CMK (cell line): Measurements from ENCODE around the gene ZIC2.
"Not testable (repeated sequence)": the region's sequence is repeated elsewhere in the genome, so short reads cannot be mapped to it uniquely, and the experiment has no call there.

Source experiments
- DNase-seq: peaks from one replicate; pipeline ENCODE4 v3.0.0-alpha.2; 2010; ENCODE audit warnings: low read depth

The ZIC2 gene

GRCh38 chr13:100019780-100020356 is 38.3 kb downstream of the ZIC2 start:
- no peak for DNase-seq

- no peak for DNase-seq
Measured at GRCh38 chr13:100022798-100023197, 41.2 kb downstream of the ZIC2 start.

GRCh38 chr13:100024023-100024422 is 42.4 kb downstream of the ZIC2 start:
- DNase-seq, result no peak

GRCh38 chr13:100029933-100030332 is 48.3 kb downstream of the ZIC2 start:
- no peak for DNase-seq

- DNase-seq, result not testable (repeated sequence)
Measured at GRCh38 chr13:100032642-100033041, 51.1 kb downstream of the ZIC2 start.

GRCh38 chr13:100035936-100036335 is 54.4 kb downstream of the ZIC2 start:
- DNase-seq, result no peak
